IMR-90 (cell line): Measurements from ENCODE around the gene NRSN1. TPM values are rescaled to one million over a fixed set of nuclear protein-coding genes. Genes with fewer than 3 reads are reported as not detected.
"Not testable (repeated sequence)": the region's sequence is repeated elsewhere in the genome, so short reads cannot be mapped to it uniquely, and the experiment has no call there.

Experiments used
- ATAC-seq: fragments of 200-7000 bp; cut with Tn5 transposase; 2 replicates; pipeline ENCODE4 v1.9.1; 2020; ENCODE audit warnings: low read depth, mild to moderate bottlenecking, moderate library complexity
- BruUV-seq: library from RNA; stranded (reverse); fragments of 400-500 nt; replicated peaks from 2 replicates; lab custom pipeline; 2021; lab: Mats Ljungman, UMichigan
- CTCF ChIA-PET: fragments of 300-600 bp; formaldehyde crosslinking; extraction: SDS; loops from one replicate; lab custom pipeline; 2021; ENCODE audit warnings: antibody characterized with exemption; lab: Yijun Ruan, JAX
- POLR2A ChIA-PET: fragments of 300-600 bp; sonication (Branson Sonifier 250); formaldehyde crosslinking; loops from one replicate; lab custom pipeline; 2022; ENCODE audit warnings: antibody characterized with exemption; ENCODE audit not compliant: unreplicated experiment; lab: Charles Lee
- DNase-seq: peaks from one replicate; pipeline ENCODE4 v3.0.0; 2013
- H2AFZ ChIP-seq: replicated peaks from 2 replicates; pipeline ENCODE3; 2013; ENCODE audit warnings: low read length, mild to moderate bottlenecking; ENCODE audit not compliant: poor library complexity
- H2AK5ac ChIP-seq: 2 replicates; pipeline ENCODE4 v1.6.1; 2013; ENCODE audit warnings: low read depth, low read length, inconsistent platforms
- H2AK9ac ChIP-seq: replicated peaks from 2 replicates; pipeline ENCODE3; 2013; ENCODE audit warnings: mild to moderate bottlenecking, low read depth, low read length, moderate library complexity; ENCODE audit not compliant: poor library complexity
- H2BK120ac ChIP-seq: 2 replicates; pipeline ENCODE4 v1.6.1; 2013; ENCODE audit warnings: low read depth, low read length, inconsistent platforms
- H2BK15ac ChIP-seq: 3 replicates; pipeline ENCODE4 v1.6.1; 2013; ENCODE audit warnings: low read depth, low read length, inconsistent platforms
- H2BK20ac ChIP-seq: 2 replicates; pipeline ENCODE4 v1.6.1; 2013; ENCODE audit warnings: low read depth, mild to moderate bottlenecking, inconsistent platforms, low read length, moderate library complexity
- H2BK5ac ChIP-seq: 2 replicates; pipeline ENCODE4 v1.6.1; 2013; ENCODE audit warnings: mild to moderate bottlenecking, low read depth, low read length, inconsistent platforms; ENCODE audit not compliant: poor library complexity, severe bottlenecking
- H3K14ac ChIP-seq: replicated peaks from 2 replicates; pipeline ENCODE4 v1.6.1; 2013; ENCODE audit warnings: low read depth, low read length, inconsistent platforms
- H3K18ac ChIP-seq: 2 replicates; pipeline ENCODE4 v1.6.1; 2013; ENCODE audit warnings: low read depth, low read length, control low read depth
- H3K23ac ChIP-seq: 2 replicates; pipeline ENCODE4 v1.6.1; 2013; ENCODE audit warnings: low read depth, low read length, inconsistent platforms
- H3K27ac ChIP-seq: 2 replicates; pipeline ENCODE4 v1.5.1; 2013; ENCODE audit warnings: mild to moderate bottlenecking, control low read depth, low read length; ENCODE audit not compliant: insufficient read depth
- H3K27me3 ChIP-seq: 2 replicates; pipeline ENCODE4 v1.6.1; 2013; ENCODE audit warnings: low read length; ENCODE audit not compliant: control insufficient read depth, insufficient read depth
- H3K36me3 ChIP-seq: 2 replicates; pipeline ENCODE4 v1.6.1; 2013; ENCODE audit warnings: low read length, mixed read lengths; ENCODE audit not compliant: control insufficient read depth, insufficient read depth
- H3K4ac ChIP-seq: 2 replicates; pipeline ENCODE4 v1.6.1; 2013; ENCODE audit warnings: low read depth, low read length, inconsistent platforms
- H3K4me1 ChIP-seq: 2 replicates; pipeline ENCODE4 v1.6.1; 2013; ENCODE audit warnings: low read length, mixed read lengths; ENCODE audit not compliant: control insufficient read depth, insufficient read depth
- H3K4me2 ChIP-seq: 2 replicates; pipeline ENCODE4 v1.6.1; 2013; ENCODE audit warnings: low read depth, mild to moderate bottlenecking, control low read depth, low read length, moderate library complexity
- H3K4me3 ChIP-seq: 2 replicates; pipeline ENCODE4 v1.5.1; 2013; ENCODE audit warnings: low read depth, mild to moderate bottlenecking, control low read depth, low read length, moderate library complexity; ENCODE audit not compliant: insufficient read depth
- H3K56ac ChIP-seq: 2 replicates; pipeline ENCODE4 v1.6.1; 2013; ENCODE audit warnings: low read length, inconsistent platforms; ENCODE audit not compliant: insufficient read depth; ENCODE audit errors: extremely low read depth
- H3K79me1 ChIP-seq, 2 experiments: 2 replicates each; pipeline ENCODE4 v1.6.1; 2013; ENCODE audit warnings: low read length in 2 of 2, inconsistent platforms in 1 of 2, low read depth in 1 of 2
- H3K9ac ChIP-seq: 2 replicates; pipeline ENCODE4 v1.6.1; 2013; ENCODE audit warnings: low read depth, low read length, control low read depth
- H3K9me1 ChIP-seq: 2 replicates; pipeline ENCODE4 v1.6.1; 2013; ENCODE audit warnings: low read length, inconsistent platforms; ENCODE audit not compliant: insufficient read depth
- H3K9me3 ChIP-seq: 2 replicates; pipeline ENCODE4 v1.6.1; 2013; ENCODE audit warnings: low read length; ENCODE audit not compliant: control insufficient read depth, insufficient read depth
- H4K20me1 ChIP-seq: 2 replicates; pipeline ENCODE4 v1.6.1; 2013; ENCODE audit warnings: low read length, inconsistent platforms; ENCODE audit not compliant: insufficient read depth
- H4K5ac ChIP-seq: 2 replicates; pipeline ENCODE4 v1.6.1; 2013; ENCODE audit warnings: mild to moderate bottlenecking, low read depth, low read length, control low read depth
- H4K8ac ChIP-seq, 2 experiments: 2 replicates each; pipeline ENCODE4 v1.6.1; 2013; ENCODE audit warnings: low read depth in 2 of 2, low read length in 2 of 2, control low read depth in 1 of 2, inconsistent platforms in 1 of 2
- H4K91ac ChIP-seq: 2 replicates; pipeline ENCODE4 v1.6.1; 2013; ENCODE audit warnings: low read depth, low read length, inconsistent platforms; ENCODE audit not compliant: insufficient read depth
- BHLHE40 ChIP-seq: fragments of 150-350 bp; IDR thresholded peaks from 2 replicates; pipeline ENCODE4 v1.6.1; 2016; ENCODE audit warnings: mild to moderate bottlenecking, low read depth, low read length
- ELK1 ChIP-seq: fragments of 150-350 bp; IDR thresholded peaks from 2 replicates; pipeline ENCODE4 v1.6.1; 2016; ENCODE audit warnings: low read depth, mild to moderate bottlenecking, low read length, moderate library complexity, borderline replicate concordance
- NFE2L2 ChIP-seq: fragments of 150-350 bp; IDR thresholded peaks from 2 replicates; pipeline ENCODE4 v1.6.1; 2016; ENCODE audit warnings: low read depth, mild to moderate bottlenecking, low read length
- RCOR1 ChIP-seq: IDR thresholded peaks from 2 replicates; pipeline ENCODE4 v1.6.1; 2012; ENCODE audit warnings: mild to moderate bottlenecking, low read length, improper control_type of control experiment; ENCODE audit not compliant: insufficient replicate concordance
- SMC3 ChIP-seq: fragments of 150-350 bp; IDR thresholded peaks from 2 replicates; pipeline ENCODE4 v1.6.1; 2016; ENCODE audit warnings: low read depth, mild to moderate bottlenecking, antibody characterized with exemption, low read length, moderate library complexity
- WGBS, 2 experiments: methylation state at CpG; one replicate each; pipeline versions ENCODE4 v1.1.5 to v1.1.7; 2013; ENCODE audit warnings: missing lambda C conversion rate in 2 of 2; ENCODE audit not compliant: insufficient read length in 1 of 2; ENCODE audit errors: extremely low coverage in 2 of 2; 5-methylcytosine and 5-hydroxymethylcytosine counted together
- dilution Hi-C: fragments of 300-500 bp; cut with HindIII; formaldehyde crosslinking; loops from one replicate; pipeline ENCODE4 v1.14.3; 2018; ENCODE audit warnings: low sequenced_read_pairs; ENCODE audit not compliant: unreplicated experiment
- in situ Hi-C: fragments of 300-500 bp; cut with MboI; formaldehyde crosslinking; loops from 3 replicates; pipeline ENCODE4 v1.14.3; 2019; ENCODE audit warnings: low sequenced_read_pairs, inconsistent platforms, mixed read lengths
- intact Hi-C: fragments of 100-400 bp; cut with micrococcal nuclease; formaldehyde crosslinking; loops from 2 replicates; pipeline ENCODE4 v1.10.0; 2022
- polyA plus RNA-seq, 3 experiments: library from polyadenylated mRNA; depleted of rRNA; stranded (reverse); fragments of >200 nt; gene quantifications; 2 replicates each; pipeline ENCODE4 v1.2.3, GENCODE V29; 2012; ENCODE audit warnings: low replicate concordance in 1 of 3
- total RNA-seq: library from RNA; depleted of rRNA; stranded (reverse); fragments of >200 nt; gene quantifications from 2 replicates; pipeline ENCODE4 v1.2.3, GENCODE V29; 2012

The NRSN1 gene
- total and polyA plus RNA-seq, 2 of the 4 experiments (the other 2 are of a cell fraction), result not detected

GRCh38 chr6:24140591-24140990 is 14.6 kb downstream of the NRSN1 start:
- TF ChIP-seq NFE2L2 (no peak), BHLHE40 (no peak), RCOR1 (no peak), ELK1 (no peak), SMC3 (no peak)
- dilution Hi-C loops, result no loop called here
- Histone ChIP-seq H3K79me1 (no peaks in the 10 kb centered on the region), H4K20me1 (no peaks in the 10 kb centered on the region), H3K4me1 (no peaks in the 10 kb centered on the region), H3K4ac (no peak overlapping the region), H3K27me3 (no peaks in the 10 kb centered on the region), H3K27ac (no peak overlapping the region), H3K56ac (no peak overlapping the region), H2AFZ (no peak overlapping the region), H3K4me2 (no peak overlapping the region), H2BK120ac (no peak overlapping the region), H3K36me3 (no peaks in the 10 kb centered on the region), H4K91ac (no peak overlapping the region), H2AK9ac (no peak overlapping the region), H3K14ac (no peak overlapping the region), H4K5ac (no peak overlapping the region), H2BK5ac (no peak overlapping the region), H3K4me3 (no peak overlapping the region), H3K9me3 (peaks cover 20% of the 10 kb centered on the region), H3K18ac (no peak overlapping the region), H2BK20ac (no peak overlapping the region), H3K9ac (no peak overlapping the region), H2AK5ac (no peak overlapping the region), H3K9me1 (no peaks in the 10 kb centered on the region), H3K23ac (no peak overlapping the region), H4K8ac (no peak overlapping the region), H2BK15ac (no peak overlapping the region)
- intact Hi-C loops, result no loop called here
- 10% methylated on average over 9 of the region's 13 CpGs; no CpG with 5 or more reads in 1 of the 2 experiments for WGBS, 2 experiments
- DNase-seq (no peak), ATAC-seq (no peak)
- BruUV-seq, result no TSS peak
- ChIA-PET CTCF (interaction anchor here (0.6 kb wide), 1 partner anchor 411 kb away, joined by 3 read pairs; no protein-coding TSS in a partner anchor), POLR2A (no interaction called here)
- in situ Hi-C loops, result no loop called here

- H3K36me3 ChIP-seq, ATAC-seq, CTCF ChIA-PET, H4K20me1 ChIP-seq, H3K23ac ChIP-seq, H2AFZ ChIP-seq, H3K27me3 ChIP-seq, H2BK120ac ChIP-seq, dilution Hi-C loops, in situ Hi-C loops, H3K4me2 ChIP-seq, H3K4ac ChIP-seq, H4K91ac ChIP-seq, H4K5ac ChIP-seq, H3K4me1 ChIP-seq, H3K79me1 ChIP-seq, H2BK15ac ChIP-seq, H2AK9ac ChIP-seq, H3K27ac ChIP-seq, H3K9me1 ChIP-seq, H2BK5ac ChIP-seq, H2AK5ac ChIP-seq, H3K18ac ChIP-seq, POLR2A ChIA-PET, H3K14ac ChIP-seq, intact Hi-C loops, H3K4me3 ChIP-seq, DNase-seq, H3K56ac ChIP-seq, BruUV-seq, H2BK20ac ChIP-seq, H3K9ac ChIP-seq, H4K8ac ChIP-seq: not testable (repeated sequence)
- WGBS, 2 experiments, result 83% methylated on average over 1 of the region's 8 CpGs; no CpG with 5 or more reads in 1 of the 2 experiments
- H3K9me3 ChIP-seq, result peaks cover 21% of the 10 kb centered on the region
Measured at GRCh38 chr6:24142733-24143132, 16.7 kb downstream of the NRSN1 start.
